ENCODE measurements around the gene FTO. TPM values are rescaled to one million over a fixed set of nuclear protein-coding genes. Genes with fewer than 3 reads are reported as not detected.

Gene FTO
- total RNA-seq, 2 donors from 2014 or later = 44.0 to 51.5 TPM

DNA sequence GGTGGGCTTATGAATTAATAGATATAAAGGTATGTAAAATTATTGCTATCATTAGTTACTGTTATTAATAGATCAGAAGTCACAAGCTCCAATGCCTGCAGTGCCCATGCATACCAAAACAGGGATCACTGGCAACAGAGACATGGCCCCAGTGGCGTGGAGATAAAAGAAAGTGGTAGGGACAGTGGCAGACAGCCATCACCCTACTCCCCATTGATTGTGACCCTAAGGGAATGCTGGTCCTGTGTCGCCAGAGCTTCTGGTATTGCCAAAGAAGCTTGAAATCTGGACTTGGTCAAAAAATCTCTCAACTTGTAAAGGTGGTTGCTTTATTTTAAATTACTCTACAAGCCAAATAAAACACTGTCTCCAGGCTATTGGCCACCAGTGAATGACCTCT lies 303.5 kb downstream of the FTO start:
- Mint-ChIP-seq H3K27me3 (ENCODE audit: low read depth) (no peaks in the 10 kb centered on the region), H3K27ac (no peak overlapping the region), H3K4me3 (no peak overlapping the region), H3K36me3 (ENCODE audit: insufficient read depth in 2 of 2) (peaks cover 1 to 3% of the 10 kb centered on the region in 2 donors), H3K4me1 (ENCODE audit: low read depth) (no peaks in the 10 kb centered on the region), H3K9me3 (peaks cover 6% of the 10 kb centered on the region in 2 donors)
- ATAC-seq (replicated peaks in 1 of 2) = no peak
- DNase-seq = no peak

DNA sequence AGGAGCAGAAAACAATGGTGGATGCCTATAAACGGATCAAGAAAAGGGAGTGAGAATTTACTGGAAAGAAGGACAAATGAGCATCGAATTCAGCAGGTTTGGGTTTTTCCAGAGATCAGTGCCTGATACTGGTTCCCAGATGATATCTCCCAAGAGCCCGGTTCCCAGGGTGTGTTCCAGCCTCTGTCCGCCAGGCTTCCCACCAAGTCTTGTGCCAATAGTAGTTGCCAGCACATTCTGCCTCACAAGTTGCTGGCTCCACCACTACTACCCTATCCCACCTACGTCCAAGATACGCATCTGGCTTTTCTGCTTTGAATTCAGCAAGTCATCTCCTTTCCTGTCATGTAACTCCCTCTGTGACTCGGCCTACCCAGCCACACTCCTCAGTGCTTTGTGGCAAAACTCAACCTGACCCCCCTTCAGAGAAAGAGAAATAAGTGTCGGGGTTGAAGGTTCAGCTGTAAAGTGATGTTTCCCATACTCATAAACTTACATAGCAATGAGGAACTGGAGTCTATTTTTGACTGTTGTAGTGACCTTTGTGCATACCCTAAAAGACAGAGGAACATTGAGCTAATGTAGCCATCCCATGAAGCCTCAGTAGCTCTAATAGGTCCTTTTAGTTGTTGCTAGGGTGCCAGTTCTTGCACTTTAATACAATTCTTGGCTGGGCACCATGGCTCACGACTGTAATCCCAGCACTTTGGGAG lies 305.7 kb downstream of the FTO start:
- ATAC-seq (replicated peaks in 1 of 2) (no peak), DNase-seq (no peak)
- no peaks in the 10 kb centered on the region for H3K27me3 Mint-ChIP-seq (ENCODE audit: low read depth)
- H3K9me3 Mint-ChIP-seq = peaks cover 6 to 8% of the 10 kb centered on the region in 2 donors
- peaks cover 3 to 4% of the 10 kb centered on the region in 2 donors for H3K36me3 Mint-ChIP-seq (ENCODE audit: insufficient read depth in 2 of 2)
- H3K4me3 Mint-ChIP-seq = no peak overlapping the region
- no peaks in the 10 kb centered on the region for H3K4me1 Mint-ChIP-seq (ENCODE audit: low read depth)
- no peak overlapping the region for H3K27ac Mint-ChIP-seq

DNA sequence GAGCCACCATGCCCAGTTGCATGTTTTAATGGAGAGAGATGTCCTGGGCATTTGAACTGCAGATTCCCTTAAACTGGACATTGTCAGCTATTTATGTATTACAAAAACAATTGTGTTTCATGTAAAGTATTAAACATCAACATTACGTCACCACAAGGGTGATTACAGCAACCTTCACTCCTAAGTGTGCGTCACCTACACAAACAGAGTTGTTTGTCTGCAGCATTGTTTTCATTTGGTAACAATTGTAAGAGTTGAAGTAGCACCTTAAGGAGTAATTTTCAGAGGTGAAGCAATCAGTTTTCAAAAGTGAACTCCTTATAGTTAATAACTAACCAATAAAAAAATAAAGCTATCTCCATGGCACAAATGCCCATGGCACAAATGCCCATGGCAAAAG lies 311.2 kb downstream of the FTO start:
- H3K4me1 Mint-ChIP-seq (ENCODE audit: low read depth) = no peaks in the 10 kb centered on the region
- no peak overlapping the region for H3K27ac Mint-ChIP-seq
- no peak for ATAC-seq (replicated peaks in 1 of 2)
- peaks cover 10 to 16% of the 10 kb centered on the region in 2 donors for H3K36me3 Mint-ChIP-seq (ENCODE audit: insufficient read depth in 2 of 2)
- no peaks in the 10 kb centered on the region for H3K27me3 Mint-ChIP-seq (ENCODE audit: low read depth)
- no peak overlapping the region for H3K4me3 Mint-ChIP-seq
- H3K9me3 Mint-ChIP-seq = peaks cover 12 to 13% of the 10 kb centered on the region in 2 donors
- DNase-seq = no peak

DNA sequence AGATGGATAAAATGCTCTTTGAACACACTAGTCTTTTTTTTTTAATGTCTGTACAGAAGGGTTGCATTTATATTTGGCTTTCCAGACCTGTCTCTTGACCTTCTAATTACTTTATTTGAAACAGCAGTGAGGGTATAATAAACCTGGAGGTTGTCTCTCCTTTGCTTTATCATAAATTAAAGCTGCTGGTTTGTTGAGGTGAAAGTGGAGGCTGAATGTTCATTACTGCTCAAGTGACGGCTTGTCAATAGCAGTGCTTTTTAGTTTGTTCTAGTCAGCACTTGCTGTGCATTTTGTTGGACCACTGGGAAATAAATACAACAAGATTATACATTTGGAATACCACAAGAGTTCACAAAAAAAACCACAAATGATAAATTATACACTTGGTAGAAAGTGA lies 318.4 kb downstream of the FTO start:
- Mint-ChIP-seq H3K4me3 (no peak overlapping the region), H3K9me3 (peaks cover 4 to 11% of the 10 kb centered on the region in 2 donors), H3K27ac (no peak overlapping the region), H3K4me1 (ENCODE audit: low read depth) (no peaks in the 10 kb centered on the region), H3K27me3 (ENCODE audit: low read depth) (no peaks in the 10 kb centered on the region), H3K36me3 (ENCODE audit: insufficient read depth in 2 of 2) (peaks cover 8 to 15% of the 10 kb centered on the region in 2 donors)
- no peak for DNase-seq
- ATAC-seq (replicated peaks in 1 of 2) = no peak

DNA sequence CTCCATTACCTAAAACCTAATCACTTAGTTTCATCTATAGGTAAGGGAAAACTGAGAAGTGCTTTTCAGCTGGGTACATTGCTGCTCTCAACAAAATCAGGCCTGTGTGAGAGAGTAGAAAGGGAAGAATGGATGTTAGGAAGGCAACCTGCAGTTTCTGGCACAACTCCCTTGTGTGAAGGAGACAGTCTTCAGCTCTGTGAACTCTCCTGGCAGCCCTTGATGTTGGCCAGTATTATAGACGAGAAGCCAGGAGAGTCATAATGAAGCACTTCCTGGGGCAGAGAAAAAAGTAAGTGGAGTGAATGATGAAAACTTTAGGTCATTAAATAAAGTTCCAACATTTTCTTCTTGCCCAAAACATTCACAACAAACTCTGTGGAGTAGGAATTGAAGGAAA lies 322.5 kb downstream of the FTO start:
- ATAC-seq (replicated peaks in 1 of 2) (no peak), DNase-seq (no peak)
- H3K4me3 Mint-ChIP-seq = no peak overlapping the region
- no peaks in the 10 kb centered on the region for H3K27me3 Mint-ChIP-seq (ENCODE audit: low read depth)
- H3K9me3 Mint-ChIP-seq = peaks cover 0 to 9% of the 10 kb centered on the region in 2 donors
- H3K36me3 Mint-ChIP-seq (ENCODE audit: insufficient read depth in 2 of 2) = peaks cover 3 to 7% of the 10 kb centered on the region in 2 donors
- H3K4me1 Mint-ChIP-seq (ENCODE audit: low read depth) = no peaks in the 10 kb centered on the region
- H3K27ac Mint-ChIP-seq = no peak overlapping the region

DNA sequence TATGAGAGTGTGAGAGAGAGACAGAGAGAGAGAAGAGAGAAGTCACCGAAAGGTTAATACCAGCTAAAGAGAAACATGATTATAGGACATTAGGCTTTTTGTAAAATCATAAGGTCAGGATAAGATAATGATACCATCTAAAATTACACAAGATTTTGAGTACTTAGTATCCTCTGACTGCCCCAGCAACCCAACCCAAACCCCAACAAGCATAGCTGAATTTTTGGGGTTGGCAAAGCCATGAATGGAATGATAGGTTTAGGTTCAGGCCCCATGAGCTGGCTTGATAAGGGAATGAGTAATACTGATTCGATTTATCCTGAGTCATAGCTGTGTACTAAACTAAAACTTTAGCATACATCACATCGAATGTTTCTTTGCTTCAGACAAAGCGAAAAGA lies 323.1 kb downstream of the FTO start:
- Mint-ChIP-seq H3K36me3 (ENCODE audit: insufficient read depth in 2 of 2) (peaks cover 4 to 10% of the 10 kb centered on the region in 2 donors), H3K4me1 (ENCODE audit: low read depth) (no peaks in the 10 kb centered on the region), H3K27ac (no peak overlapping the region), H3K27me3 (ENCODE audit: low read depth) (no peaks in the 10 kb centered on the region), H3K4me3 (no peak overlapping the region), H3K9me3 (peaks cover 0 to 11% of the 10 kb centered on the region in 2 donors)
- DNase-seq (no peak), ATAC-seq (replicated peaks in 1 of 2) (no peak)

DNA sequence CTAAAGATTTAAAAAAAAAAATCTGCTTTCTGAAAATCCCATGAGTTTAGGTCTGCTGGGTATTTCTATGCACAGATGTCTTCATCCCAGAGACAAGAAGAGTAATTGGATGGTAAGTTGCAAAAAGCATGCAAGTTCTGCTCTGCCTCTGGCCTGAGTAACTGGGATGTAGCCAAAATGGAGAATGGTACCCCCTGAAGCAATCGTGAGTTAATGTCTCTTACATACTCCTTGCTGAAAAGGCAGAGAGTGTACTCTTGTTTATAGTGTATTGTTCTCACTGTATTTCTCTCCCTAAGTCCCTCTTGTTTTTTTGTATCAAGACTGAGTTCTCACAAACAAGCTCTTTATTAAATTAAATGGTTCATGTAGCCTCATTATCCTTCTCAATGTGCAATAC lies 323.6 kb downstream of the FTO start:
- H3K4me1 Mint-ChIP-seq (ENCODE audit: low read depth) = no peaks in the 10 kb centered on the region
- peaks cover 0 to 11% of the 10 kb centered on the region in 2 donors for H3K9me3 Mint-ChIP-seq
- DNase-seq = no peak
- no peaks in the 10 kb centered on the region for H3K27me3 Mint-ChIP-seq (ENCODE audit: low read depth)
- H3K36me3 Mint-ChIP-seq (ENCODE audit: insufficient read depth in 2 of 2) = peaks cover 5 to 10% of the 10 kb centered on the region in 2 donors
- H3K4me3 Mint-ChIP-seq = no peak overlapping the region
- H3K27ac Mint-ChIP-seq = no peak overlapping the region
- no peak for ATAC-seq (replicated peaks in 1 of 2)

DNA sequence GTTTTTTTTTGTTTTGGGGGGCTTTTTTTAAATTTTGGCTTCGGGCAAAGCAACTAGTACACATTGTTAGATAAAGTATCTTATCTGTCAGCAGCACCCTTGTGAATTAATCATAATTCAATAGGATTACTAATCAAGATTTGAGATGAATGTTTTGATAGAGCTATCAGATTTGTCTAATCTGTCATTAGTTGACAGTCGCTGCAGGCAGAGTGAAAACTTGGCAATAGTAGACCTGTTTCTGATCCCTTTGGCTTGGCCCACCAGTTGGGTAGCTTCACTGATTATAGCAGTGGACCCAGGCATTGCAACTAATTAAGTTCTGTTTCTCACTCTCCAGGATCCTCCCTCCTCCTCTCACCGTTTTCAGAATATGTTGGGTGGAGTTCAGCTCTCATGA lies 324.0 kb downstream of the FTO start:
- no peaks in the 10 kb centered on the region for H3K4me1 Mint-ChIP-seq (ENCODE audit: low read depth)
- peaks cover 5 to 10% of the 10 kb centered on the region in 2 donors for H3K36me3 Mint-ChIP-seq (ENCODE audit: insufficient read depth in 2 of 2)
- H3K27me3 Mint-ChIP-seq (ENCODE audit: low read depth) = no peaks in the 10 kb centered on the region
- no peak overlapping the region for H3K27ac Mint-ChIP-seq
- no peak overlapping the region for H3K4me3 Mint-ChIP-seq
- ATAC-seq (replicated peaks in 1 of 2) = no peak
- no peak for DNase-seq
- H3K9me3 Mint-ChIP-seq = peaks cover 0 to 11% of the 10 kb centered on the region in 2 donors

DNA sequence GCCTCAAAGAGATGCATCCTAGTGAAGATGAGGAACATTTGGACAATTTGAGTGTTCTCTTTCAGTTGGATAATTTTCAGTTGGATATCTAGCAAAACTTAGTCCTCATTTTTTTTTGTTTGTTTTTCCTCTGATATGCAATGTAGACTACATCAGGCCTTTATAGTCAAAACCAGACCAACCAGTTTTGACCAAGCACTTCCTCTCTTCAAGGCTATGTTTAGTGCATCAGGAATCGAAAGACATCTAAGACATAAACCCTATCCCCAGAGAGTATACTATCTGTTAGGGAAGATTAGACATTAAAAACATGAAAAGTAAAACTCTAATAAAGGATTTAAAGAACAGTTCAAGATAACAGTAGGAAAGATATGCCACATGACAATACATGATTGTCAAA lies 326.5 kb downstream of the FTO start:
- Mint-ChIP-seq H3K9me3 (peaks cover 0 to 10% of the 10 kb centered on the region in 2 donors), H3K4me1 (ENCODE audit: low read depth) (no peaks in the 10 kb centered on the region), H3K36me3 (ENCODE audit: insufficient read depth in 2 of 2) (peaks cover 5 to 12% of the 10 kb centered on the region in 2 donors), H3K27me3 (ENCODE audit: low read depth) (no peaks in the 10 kb centered on the region), H3K4me3 (no peak overlapping the region), H3K27ac (no peak overlapping the region)
- no peak for ATAC-seq (replicated peaks in 1 of 2)
- no peak for DNase-seq

DNA sequence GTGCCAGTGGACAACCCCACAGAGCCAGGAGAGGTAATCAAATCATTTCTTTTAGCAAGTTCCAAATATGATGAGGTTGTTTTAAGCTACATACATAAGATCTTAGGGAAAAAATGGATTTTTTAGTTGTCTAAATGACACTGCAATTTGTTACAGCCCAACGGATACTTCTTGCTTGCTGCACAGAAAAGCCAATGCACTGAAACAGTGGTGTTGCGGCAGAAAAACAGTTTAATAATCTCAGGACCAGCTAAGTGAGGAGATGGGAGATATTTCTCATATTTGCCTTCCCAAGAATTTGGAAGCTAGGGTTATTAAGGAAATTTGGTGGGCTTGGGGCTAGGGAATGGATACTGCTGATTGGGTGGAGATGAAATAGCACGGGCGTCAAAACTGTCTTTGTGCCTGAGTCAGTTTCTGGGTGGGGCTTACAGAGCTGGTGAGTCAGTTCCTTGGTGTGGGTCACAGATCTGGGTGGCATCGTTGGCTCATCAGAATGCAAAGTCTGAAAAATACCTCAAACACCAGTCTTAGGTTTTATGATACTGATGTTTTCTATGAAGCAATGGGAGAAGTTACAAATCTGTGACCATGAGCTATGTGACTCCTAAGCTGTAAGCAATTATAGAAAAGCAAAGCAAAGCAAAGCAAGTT lies 327.3 kb downstream of the FTO start:
- Mint-ChIP-seq H3K27ac (no peak overlapping the region), H3K4me3 (no peak overlapping the region), H3K36me3 (ENCODE audit: insufficient read depth in 2 of 2) (peaks cover 5 to 11% of the 10 kb centered on the region in 2 donors), H3K27me3 (ENCODE audit: low read depth) (no peaks in the 10 kb centered on the region), H3K9me3 (peaks cover 0 to 10% of the 10 kb centered on the region in 2 donors), H3K4me1 (ENCODE audit: low read depth) (no peaks in the 10 kb centered on the region)
- peak in 1 of 2 donors; percentile 6 for DNase-seq
- ATAC-seq (replicated peaks in 1 of 2) = peak; percentile 39 to 73

DNA sequence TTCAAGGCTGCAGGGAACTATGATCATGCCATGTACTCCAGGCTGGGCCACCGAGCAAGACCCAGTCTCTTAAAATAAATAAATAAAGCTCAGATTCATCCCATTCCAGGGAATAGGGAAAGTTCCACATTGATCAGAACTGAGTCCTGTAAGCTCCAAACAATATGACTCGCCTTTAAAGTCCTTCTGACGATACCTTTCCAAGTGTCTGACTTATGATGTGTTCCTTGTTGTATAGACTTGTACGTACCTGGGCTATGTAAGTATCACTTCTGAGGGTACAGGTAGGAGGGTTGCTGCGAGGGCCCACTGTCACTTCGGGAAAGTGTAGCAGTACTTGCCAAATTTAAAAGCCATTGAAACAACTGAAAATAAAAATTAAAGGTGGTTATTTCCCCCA lies 329.8 kb downstream of the FTO start:
- ATAC-seq (replicated peaks in 1 of 2) = no peak
- H3K36me3 Mint-ChIP-seq (ENCODE audit: insufficient read depth in 2 of 2) = peaks cover 5 to 9% of the 10 kb centered on the region in 2 donors
- no peak overlapping the region for H3K27ac Mint-ChIP-seq
- H3K4me3 Mint-ChIP-seq = no peak overlapping the region
- no peaks in the 10 kb centered on the region for H3K27me3 Mint-ChIP-seq (ENCODE audit: low read depth)
- no peak for DNase-seq
- peaks cover 2 to 8% of the 10 kb centered on the region in 2 donors for H3K9me3 Mint-ChIP-seq
- H3K4me1 Mint-ChIP-seq (ENCODE audit: low read depth) = no peaks in the 10 kb centered on the region

DNA sequence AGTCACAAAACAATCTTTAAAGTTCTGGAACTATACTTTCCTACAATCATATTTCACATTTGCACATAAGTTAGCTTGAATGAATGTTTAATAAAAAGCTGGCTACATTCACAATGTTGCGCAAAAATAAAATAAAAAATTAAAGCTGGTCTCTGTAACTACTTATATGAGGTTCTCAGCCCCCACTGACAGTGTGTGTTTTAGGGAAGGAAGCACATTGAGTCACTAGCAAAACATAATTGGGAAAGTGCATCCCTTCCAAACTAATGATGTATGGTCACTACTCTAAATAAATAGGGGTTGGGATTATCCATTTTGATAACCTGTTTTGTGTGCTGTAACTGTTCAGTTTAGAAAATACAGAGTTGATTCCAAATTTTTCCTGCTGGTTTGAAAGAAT lies 330.7 kb downstream of the FTO start:
- Mint-ChIP-seq H3K4me1 (ENCODE audit: low read depth) (no peaks in the 10 kb centered on the region), H3K36me3 (ENCODE audit: insufficient read depth in 2 of 2) (peaks cover 5 to 9% of the 10 kb centered on the region in 2 donors), H3K4me3 (no peak overlapping the region), H3K27ac (no peak overlapping the region), H3K27me3 (ENCODE audit: low read depth) (no peaks in the 10 kb centered on the region), H3K9me3 (peaks cover 2 to 8% of the 10 kb centered on the region in 2 donors)
- DNase-seq (no peak), ATAC-seq (replicated peaks in 1 of 2) (no peak)

DNA sequence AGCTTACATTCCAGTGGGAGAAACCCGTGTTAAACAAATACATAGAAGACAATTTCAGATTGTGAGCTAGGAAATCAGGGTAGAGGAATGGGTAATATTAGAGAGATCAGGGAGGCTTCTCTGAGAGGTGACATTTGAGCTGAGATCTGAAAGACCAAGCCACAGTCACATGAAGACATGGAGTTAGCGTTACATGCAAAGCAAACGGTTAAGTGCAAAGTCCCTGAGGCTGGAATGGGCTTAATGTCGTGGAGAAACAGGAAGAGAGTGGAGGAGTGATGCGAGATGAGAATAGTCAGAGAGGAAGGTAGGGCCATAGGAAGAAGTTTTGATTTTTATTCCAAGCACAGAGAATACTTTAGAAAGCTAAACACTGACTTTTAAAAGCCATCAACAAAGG lies 336.5 kb downstream of the FTO start:
- no peak overlapping the region for H3K4me3 Mint-ChIP-seq
- peaks cover 3 to 9% of the 10 kb centered on the region in 2 donors for H3K36me3 Mint-ChIP-seq (ENCODE audit: insufficient read depth in 2 of 2)

More for the DNA sequence above, 336.5 kb downstream of the FTO start:
- Mint-ChIP-seq H3K27me3 (ENCODE audit: low read depth) (no peaks in the 10 kb centered on the region), H3K9me3 (peaks cover 2 to 6% of the 10 kb centered on the region in 2 donors), H3K4me1 (ENCODE audit: low read depth) (no peaks in the 10 kb centered on the region), H3K27ac (no peak overlapping the region)
- ATAC-seq (replicated peaks in 1 of 2) (no peak), DNase-seq (no peak)
